Embryonic facial prominence (tissue), 1 donor: Measurements from ENCODE around the gene ING5.
A peak's percentile ranks its signal among the peaks of the same experiment; 100 is the strongest.
"Not testable (repeated sequence)": the region's sequence is repeated elsewhere in the genome, so short reads cannot be mapped to it uniquely, and the experiment has no call there.

Source experiments
- DNase-seq: peaks from one replicate; pipeline ENCODE4 v3.0.0-alpha.2; 2016; ENCODE audit errors: extremely low spot score

ING5 gene

GRCh38 chr2:241706537-241706936 lies 4.7 kb downstream of the ING5 start:
- no peak for DNase-seq

GRCh38 chr2:241708879-241709278 lies 7.0 kb downstream of the ING5 start:
- DNase-seq, result no peak

DNA sequence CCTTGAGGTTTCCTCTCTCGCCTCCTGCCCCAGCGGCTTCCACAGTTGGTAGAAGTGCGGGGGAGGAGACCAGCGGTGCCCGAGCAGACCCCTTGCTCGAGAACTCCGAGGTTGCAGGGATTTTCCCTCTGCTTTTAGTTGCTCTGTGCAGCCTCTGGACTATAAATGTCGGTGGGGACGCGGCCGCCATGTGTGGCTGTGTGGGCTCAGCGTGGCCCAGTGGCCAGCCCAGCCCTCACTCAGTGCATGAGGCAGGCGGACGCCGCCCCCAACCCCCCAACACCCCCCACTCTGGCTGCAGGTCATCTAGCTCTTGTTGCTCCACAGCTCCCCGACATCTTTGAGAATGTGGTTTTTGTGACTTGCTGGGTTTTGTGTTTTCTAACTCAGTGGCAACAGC lies 17.3 kb downstream of the ING5 start:
- no peak for DNase-seq

DNA sequence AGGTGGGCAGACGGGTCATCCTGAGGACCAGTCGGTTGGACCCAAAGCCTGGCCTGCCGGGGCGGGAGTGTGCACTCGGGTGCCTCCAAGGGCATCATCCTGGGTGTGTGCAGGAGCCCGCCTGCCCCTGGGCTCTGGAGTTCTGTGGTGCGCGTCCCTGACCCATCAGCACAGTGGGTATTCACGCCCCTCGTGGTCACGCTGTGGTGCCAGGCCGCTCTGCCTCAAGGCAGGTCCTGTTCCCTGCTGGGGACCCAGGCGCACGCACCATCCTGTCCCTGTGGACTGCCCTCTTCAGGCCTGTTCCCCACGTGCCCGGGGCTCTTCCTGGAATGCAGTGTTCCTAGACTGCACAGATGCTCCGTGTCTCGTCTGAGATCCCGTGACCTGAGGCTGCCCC lies 18.3 kb downstream of the ING5 start:
- no peak for DNase-seq

GRCh38 chr2:241720560-241720959 lies 18.7 kb downstream of the ING5 start:
- DNase-seq, result no peak

DNA sequence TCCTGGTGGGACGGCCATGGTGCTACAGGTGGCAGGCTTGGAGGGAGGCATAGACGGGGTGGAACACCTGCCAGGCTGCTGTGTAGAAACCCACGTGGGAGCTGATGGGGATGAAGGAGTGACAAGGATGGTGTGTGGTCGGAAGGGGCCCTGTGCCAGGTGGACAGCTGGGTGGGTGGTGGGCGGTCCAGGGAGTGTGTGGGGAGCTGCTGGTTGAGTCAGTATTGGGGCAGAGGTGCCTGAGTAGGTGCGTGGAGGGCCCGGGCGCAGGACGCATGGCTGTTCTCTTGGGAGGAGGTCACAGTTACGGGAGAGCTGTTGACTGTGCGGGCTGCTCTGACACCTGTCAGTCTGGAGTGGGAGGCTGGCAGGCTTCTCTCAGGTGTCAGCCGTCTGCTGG lies 20.0 kb downstream of the ING5 start:
- DNase-seq, result no peak

GRCh38 chr2:241722896-241723454 lies 21.1 kb downstream of the ING5 start:
- DNase-seq, result no peak

- no peak for DNase-seq
Measured at GRCh38 chr2:241724259-241724974, 22.6 kb downstream of the ING5 start.

- DNase-seq, result no peak
Measured at GRCh38 chr2:241724975-241725870, 23.4 kb downstream of the ING5 start.

DNA sequence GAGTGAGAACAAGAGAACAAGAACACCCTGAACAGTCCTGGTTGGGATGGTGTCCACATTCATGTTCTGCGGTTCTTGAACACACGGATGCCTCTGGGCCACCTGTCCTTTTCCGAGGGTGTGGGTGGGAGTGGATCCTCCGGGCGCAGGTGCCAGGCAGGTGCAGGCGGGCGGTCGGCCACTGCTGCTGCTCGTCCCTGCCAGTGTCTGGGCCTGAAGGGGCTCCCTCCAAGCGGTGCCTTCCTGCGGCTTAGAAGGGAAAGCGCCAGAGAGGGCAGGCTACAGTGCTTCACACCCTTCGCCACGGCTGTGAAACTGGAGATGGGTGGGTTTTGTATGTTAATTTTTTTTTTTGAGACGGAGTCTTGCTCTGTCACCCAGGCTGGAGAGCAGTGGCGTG lies 24.6 kb downstream of the ING5 start:
- DNase-seq, result no peak

GRCh38 chr2:241728000-241728399 lies 26.2 kb downstream of the ING5 start:
- DNase-seq, result no peak

DNA sequence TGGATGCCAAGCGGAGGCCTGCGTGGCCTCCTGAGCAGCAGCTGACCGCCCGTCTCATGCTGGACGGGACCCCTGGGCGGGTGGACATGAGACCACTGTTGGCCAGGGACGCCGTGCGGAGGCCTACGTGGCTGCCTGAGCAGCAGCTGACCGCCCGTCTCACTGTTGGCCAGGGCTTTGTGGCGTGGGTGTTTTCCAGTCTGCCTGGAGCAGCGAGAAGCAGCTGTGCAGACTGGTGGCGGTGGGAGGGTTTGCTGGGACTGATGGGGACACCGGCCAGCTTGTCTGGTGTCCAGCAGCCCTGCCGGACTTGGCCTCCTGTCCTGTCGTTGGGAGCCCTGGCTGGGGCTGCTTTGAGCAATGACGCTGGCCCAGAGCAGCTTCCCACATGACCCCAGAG lies 26.8 kb downstream of the ING5 start:
- no peak for DNase-seq

DNA sequence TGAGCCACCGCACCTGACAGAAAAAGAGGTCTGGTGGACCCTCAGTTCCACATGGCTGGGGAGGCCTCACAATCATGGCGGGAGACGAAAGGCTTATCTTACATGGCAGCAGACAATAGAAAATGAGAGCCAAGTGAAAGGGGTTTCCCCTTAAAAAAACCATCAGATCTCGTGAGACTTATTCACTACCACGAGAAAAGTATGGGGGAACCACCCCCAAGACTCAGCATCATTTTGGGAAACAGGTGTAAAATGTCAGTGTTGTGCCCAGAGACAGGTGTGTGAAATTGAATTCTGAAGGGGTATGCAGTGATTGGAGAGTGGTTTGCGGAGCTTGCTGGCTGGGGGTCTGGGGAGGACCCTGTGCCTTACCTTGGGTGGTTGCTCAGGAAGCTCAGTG lies 28.0 kb downstream of the ING5 start:
- DNase-seq, result no peak

DNA sequence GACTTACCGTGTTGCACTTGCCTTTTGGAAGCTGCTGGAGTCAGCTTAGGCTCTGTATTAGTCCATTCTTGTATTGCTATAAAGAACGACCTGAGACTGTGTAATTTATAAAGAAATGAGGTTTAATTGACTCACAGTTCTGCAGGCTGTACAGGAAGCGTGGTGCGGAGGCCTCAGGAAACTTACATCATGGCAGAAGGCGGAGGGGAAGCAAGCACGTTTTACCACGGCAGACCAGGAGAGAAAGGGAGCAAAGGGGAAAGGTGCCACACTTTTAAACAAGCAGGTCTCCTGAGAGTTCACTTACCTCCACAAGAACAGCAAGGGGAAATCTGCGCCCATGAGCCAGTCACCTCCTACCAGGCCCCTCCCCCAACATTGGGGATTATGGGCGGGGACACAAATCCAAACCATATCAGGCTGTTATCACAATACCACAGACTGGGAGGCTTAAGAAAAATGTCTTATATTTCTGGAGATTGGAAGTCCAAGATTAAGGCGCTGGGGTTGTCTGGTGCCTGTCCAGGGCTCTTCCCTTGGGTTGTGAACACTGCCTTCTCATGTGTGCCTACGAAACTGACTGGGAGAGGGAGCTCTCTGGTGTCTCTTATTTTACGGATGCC lies 28.9 kb downstream of the ING5 start:
- DNase-seq, result no peak

- not testable (repeated sequence) for DNase-seq
Measured at GRCh38 chr2:241732513-241733186, 30.8 kb downstream of the ING5 start.

DNA sequence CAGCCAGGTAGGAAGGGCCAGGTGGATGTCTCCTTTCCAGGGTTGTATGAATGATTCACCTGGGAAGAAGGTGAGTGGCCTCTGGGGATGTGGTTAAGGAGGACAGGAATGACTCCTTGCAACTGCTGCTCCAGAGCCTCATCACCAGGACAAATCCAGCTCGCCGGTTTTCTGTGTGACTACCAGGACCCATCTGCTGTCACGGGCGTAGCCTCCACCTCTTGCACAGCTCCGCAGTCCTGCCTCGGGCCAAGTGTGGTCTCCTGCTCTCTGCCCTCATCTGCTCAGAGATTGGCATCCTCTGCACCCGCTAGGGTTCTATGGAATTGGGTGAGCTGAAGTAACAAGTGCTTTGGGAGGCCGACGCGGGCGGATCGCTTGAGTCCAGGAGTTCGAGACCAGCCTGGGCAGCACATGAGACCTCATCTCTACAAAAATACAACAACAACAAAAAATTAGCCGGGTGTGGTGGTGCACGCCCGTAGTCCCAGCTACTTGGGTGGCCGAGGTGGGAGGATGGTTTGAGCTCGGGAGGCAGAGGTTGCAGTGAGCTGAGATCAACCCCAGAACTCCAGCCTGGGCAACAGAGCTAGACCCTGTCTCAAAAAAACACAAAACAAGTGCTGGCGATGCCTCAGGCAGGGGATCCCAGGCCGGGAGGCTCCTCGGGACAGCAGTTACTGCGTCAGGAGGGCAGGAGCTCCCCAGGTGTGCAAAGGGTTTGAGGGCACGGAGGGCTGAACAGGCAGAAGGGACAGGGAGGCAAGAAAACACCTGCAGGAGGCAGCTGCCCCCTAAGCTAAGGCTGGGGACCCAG lies 31.8 kb downstream of the ING5 start:
- no peak for DNase-seq

DNA sequence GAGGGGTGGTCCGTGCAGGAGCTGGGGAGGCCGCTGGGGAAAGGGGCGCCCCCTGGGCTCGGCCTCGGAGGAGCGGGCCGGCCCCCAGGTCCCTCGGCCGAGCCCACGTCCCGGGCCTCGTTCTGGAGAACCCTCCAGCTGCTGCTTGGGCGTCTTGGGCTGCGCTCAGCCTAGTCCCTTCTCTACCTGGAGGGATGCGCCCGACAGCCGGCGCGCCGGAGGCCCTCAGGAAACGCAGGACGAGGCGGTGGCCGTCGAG lies 32.3 kb downstream of the ING5 start:
- no peak for DNase-seq

DNA sequence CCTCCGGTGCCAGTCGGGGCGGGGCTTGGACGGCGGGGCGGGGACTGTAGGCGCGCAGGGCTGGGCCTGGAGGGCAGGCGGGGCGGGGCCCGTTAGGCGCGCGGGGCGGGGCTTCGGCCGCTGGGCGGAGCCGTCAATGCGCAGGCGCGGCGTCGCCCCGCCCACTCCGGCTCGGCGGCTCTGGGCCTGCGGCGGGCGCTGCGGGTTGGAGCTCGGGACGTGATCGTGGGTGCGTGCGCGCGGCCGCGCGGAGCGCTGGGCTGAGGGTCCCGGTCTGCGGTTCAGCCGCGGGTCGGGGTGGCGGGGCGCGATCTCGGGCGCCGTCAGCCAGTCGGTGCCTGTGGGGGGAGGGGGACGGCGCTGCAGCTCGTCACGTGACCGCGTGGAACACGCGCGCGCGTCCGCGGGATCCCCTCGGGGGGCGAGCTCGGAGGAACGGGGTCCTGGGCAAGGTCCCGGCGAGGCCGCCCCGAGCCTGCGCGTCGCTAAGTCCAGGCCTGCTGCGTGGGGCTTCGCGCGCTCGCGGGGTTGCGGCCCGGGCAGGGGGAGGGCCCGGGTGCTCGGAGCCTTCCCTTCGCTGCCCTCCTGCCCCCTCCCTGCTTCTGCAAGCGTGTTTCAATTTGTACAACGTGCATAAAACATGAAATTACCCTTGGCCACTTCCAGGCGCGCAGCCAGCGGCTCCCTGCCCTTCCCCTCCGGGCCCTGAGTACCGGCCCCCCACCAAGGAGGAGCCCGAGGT lies 32.8 kb downstream of the ING5 start, which contains the start of gene D2HGDH:
Gene D2HGDH, plus strand, starts transcription at position 164 of the 742 bp plus-strand sequence. CDS start 595 bp downstream, outside the sequence.
- peak; percentile 74 for DNase-seq

GRCh38 chr2:241736111-241736510 lies 34.3 kb downstream of the ING5 start:
- DNase-seq, result no peak

DNA sequence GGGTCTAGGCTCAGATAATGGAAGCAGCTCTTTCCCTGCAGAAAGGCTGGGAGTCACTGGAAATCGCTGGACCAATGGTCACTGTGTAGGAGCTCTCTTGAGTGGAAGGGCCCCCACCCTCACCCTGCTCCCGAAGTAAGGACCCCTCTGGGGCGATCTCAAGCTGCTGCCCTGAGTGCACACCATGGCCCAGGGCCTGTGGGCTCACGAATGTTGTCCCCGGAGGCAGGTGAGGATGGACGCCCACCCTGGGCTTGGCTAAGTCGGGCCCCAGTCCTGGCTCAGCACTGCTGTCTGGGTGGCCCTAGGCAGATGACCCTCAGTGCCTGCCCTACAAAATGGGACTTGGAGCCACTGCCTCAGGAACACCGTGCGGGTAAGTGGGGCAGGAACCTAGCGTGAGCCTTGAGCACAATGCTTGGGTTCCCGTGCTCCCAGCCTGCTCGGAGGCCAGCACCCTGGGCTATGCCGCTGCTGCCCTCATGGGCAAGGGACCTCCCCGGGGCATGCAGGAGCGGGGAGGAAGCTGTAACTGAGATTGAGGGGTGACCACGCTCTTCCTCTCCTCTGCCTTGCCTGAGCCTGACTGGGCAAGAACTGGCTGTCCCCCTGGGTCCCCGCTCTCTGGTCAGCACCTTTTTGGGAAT lies 36.3 kb downstream of the ING5 start:
- no peak for DNase-seq
